HL-60/S4 treated with retinoic acid at 250 ng/mL for 4 days and 3 days (cell line): Measurements from ENCODE around the gene COPS7A.
"Not testable (repeated sequence)": the region's sequence is repeated elsewhere in the genome, so short reads cannot be mapped to it uniquely, and the experiment has no call there.

Experiments
- in situ Hi-C: fragments of 300-500 bp; cut with MboI; formaldehyde crosslinking; loops from 2 replicates; pipeline ENCODE4 v1.7.0; 2022; ENCODE audit warnings: low sequenced_read_pairs

The COPS7A gene

GRCh38 chr12:6701078-6701768 lies 22.6 kb upstream of the COPS7A start:
- in situ Hi-C loops = no loop called here

- in situ Hi-C loops = no loop called here
Observed at GRCh38 chr12:6703631-6704030, 20.2 kb upstream of the COPS7A start.

- in situ Hi-C loops = not testable (repeated sequence)
Observed at GRCh38 chr12:6708351-6708750, 15.5 kb upstream of the COPS7A start.

GRCh38 chr12:6708960-6709394 lies 14.9 kb upstream of the COPS7A start:
- in situ Hi-C loops = no loop called here

GRCh38 chr12:6716031-6716873 lies 7.6 kb upstream of the COPS7A start:
- in situ Hi-C loops = not testable (repeated sequence)

GRCh38 chr12:6716874-6717437 lies 6.9 kb upstream of the COPS7A start:
- in situ Hi-C loops = no loop called here

- in situ Hi-C loops = no loop called here
Observed at GRCh38 chr12:6722863-6723262, 983 bp upstream of the COPS7A start.

GRCh38 chr12:6724409-6724797 lies 557 bp downstream of the COPS7A start:
- in situ Hi-C loops = no loop called here

GRCh38 chr12:6725350-6725749 lies 1.5 kb downstream of the COPS7A start:
- in situ Hi-C loops = no loop called here

- in situ Hi-C loops = no loop called here
Observed at GRCh38 chr12:6729186-6729585, 5.3 kb downstream of the COPS7A start.

- in situ Hi-C loops = no loop called here
Observed at GRCh38 chr12:6730169-6730568, 6.3 kb downstream of the COPS7A start.

- in situ Hi-C loops = no loop called here
Observed at GRCh38 chr12:6734506-6735387, 10.9 kb downstream of the COPS7A start.

- in situ Hi-C loops = no loop called here
Observed at GRCh38 chr12:6735448-6736191, 11.8 kb downstream of the COPS7A start.

- in situ Hi-C loops = no loop called here
Observed at GRCh38 chr12:6736754-6737153, 12.9 kb downstream of the COPS7A start.

- in situ Hi-C loops = not testable (repeated sequence)
Observed at GRCh38 chr12:6742080-6742479, 18.2 kb downstream of the COPS7A start.

- in situ Hi-C loops = no loop called here
Observed at GRCh38 chr12:6742834-6743233, 19.0 kb downstream of the COPS7A start.

- in situ Hi-C loops = not testable (repeated sequence)
Observed at GRCh38 chr12:6743300-6743699, 19.5 kb downstream of the COPS7A start.

GRCh38 chr12:6745741-6746525 lies 22.1 kb downstream of the COPS7A start:
- in situ Hi-C loops = no loop called here

- in situ Hi-C loops = no loop called here
Observed at GRCh38 chr12:6747216-6747615, 23.4 kb downstream of the COPS7A start.
